ENCODE results near the gene PDLIM5.

DNA sequence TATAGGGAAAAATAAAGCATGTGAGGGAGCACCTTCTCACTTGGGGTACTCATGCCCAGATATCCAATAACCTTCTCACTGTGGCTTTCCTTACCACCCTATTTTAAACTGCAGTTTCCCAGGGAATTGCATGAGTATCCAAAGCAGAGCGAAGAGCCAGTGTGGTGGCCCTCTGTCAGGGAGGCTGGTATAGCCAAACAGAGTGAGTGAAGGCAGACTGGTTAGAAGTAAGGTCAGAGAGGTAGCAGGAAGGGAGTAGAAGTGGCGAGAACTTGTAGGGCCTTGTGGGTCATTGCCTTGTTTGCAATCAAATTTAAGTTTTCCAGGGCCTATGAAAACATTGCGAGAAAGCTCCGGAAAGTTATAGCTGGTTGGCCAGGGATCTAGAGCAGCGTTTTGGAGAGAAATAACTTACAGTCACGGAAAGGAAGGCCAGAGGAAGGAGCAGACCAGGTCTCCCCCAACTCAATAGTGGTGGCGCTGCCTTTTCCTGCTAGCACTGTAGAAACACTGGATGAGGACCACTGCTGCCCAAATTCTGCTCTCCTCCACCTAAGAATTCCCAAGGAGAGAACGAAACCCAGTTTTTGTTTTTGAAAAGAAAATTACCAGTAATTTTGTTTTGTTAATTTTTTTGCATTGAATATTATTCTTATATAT is 77.2 kb downstream of the PDLIM5 start:
- TF ChIP-seq, protein P1, sequence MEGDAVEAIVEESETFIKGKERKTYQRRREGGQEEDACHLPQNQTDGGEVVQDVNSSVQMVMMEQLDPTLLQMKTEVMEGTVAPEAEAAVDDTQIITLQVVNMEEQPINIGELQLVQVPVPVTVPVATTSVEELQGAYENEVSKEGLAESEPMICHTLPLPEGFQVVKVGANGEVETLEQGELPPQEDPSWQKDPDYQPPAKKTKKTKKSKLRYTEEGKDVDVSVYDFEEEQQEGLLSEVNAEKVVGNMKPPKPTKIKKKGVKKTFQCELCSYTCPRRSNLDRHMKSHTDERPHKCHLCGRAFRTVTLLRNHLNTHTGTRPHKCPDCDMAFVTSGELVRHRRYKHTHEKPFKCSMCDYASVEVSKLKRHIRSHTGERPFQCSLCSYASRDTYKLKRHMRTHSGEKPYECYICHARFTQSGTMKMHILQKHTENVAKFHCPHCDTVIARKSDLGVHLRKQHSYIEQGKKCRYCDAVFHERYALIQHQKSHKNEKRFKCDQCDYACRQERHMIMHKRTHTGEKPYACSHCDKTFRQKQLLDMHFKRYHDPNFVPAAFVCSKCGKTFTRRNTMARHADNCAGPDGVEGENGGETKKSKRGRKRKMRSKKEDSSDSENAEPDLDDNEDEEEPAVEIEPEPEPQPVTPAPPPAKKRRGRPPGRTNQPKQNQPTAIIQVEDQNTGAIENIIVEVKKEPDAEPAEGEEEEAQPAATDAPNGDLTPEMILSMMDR (conservative IDR thresholded peaks at IDR 0.05; ENCODE audit: low read length): no peak
- no peak for TF ChIP-seq EZH2phosphoT487 (IDR thresholded peaks at IDR 0.05; ENCODE audit: borderline replicate concordance)
